OCI-M2 (cell line): ENCODE measurements around the gene KANSL1.
"Not testable (repeated sequence)": the region's sequence is repeated elsewhere in the genome, so short reads cannot be mapped to it uniquely, and the experiment has no call there.

Experiments
- DNase-seq: peaks from one replicate; lab custom pipeline; 2025; ENCODE audit not compliant: unreplicated experiment; lab: John Stamatoyannopoulos, UW

The KANSL1 gene

GRCh38 chr17:46117850-46118696 lies 75.2 kb downstream of the KANSL1 start:
- no peak for DNase-seq

GRCh38 chr17:46117117-46117516 lies 76.1 kb downstream of the KANSL1 start:
- no peak for DNase-seq

GRCh38 chr17:46115699-46116098 lies 77.5 kb downstream of the KANSL1 start:
- no peak for DNase-seq

GRCh38 chr17:46111236-46111635 lies 82.0 kb downstream of the KANSL1 start:
- not testable (repeated sequence) for DNase-seq

GRCh38 chr17:46110219-46110618 lies 83.0 kb downstream of the KANSL1 start:
- DNase-seq: no peak

GRCh38 chr17:46109603-46110189 lies 83.5 kb downstream of the KANSL1 start:
- no peak for DNase-seq

GRCh38 chr17:46108550-46109110 lies 84.6 kb downstream of the KANSL1 start:
- DNase-seq: no peak

- DNase-seq: no peak
Measured at GRCh38 chr17:46108120-46108519, 85.1 kb downstream of the KANSL1 start.

GRCh38 chr17:46106966-46107644 lies 86.1 kb downstream of the KANSL1 start:
- DNase-seq: no peak

GRCh38 chr17:46102806-46103205 lies 90.4 kb downstream of the KANSL1 start:
- not testable (repeated sequence) for DNase-seq

- DNase-seq: not testable (repeated sequence)
Measured at GRCh38 chr17:46101785-46102617, 91.2 kb downstream of the KANSL1 start.

- DNase-seq: no peak
Measured at GRCh38 chr17:46100590-46100989, 92.6 kb downstream of the KANSL1 start.

GRCh38 chr17:46099865-46100264 lies 93.4 kb downstream of the KANSL1 start:
- DNase-seq: no peak

GRCh38 chr17:46097497-46097896 lies 95.7 kb downstream of the KANSL1 start:
- DNase-seq: no peak

- DNase-seq: no peak
Measured at GRCh38 chr17:46092991-46093390, 100.2 kb downstream of the KANSL1 start.

- no peak for DNase-seq
Measured at GRCh38 chr17:46090871-46091270, 102.4 kb downstream of the KANSL1 start.

- DNase-seq: no peak
Measured at GRCh38 chr17:46089389-46089965, 103.8 kb downstream of the KANSL1 start.

- DNase-seq: no peak
Measured at GRCh38 chr17:46088595-46088994, 104.6 kb downstream of the KANSL1 start.

- not testable (repeated sequence) for DNase-seq
Measured at GRCh38 chr17:46087871-46088270, 105.4 kb downstream of the KANSL1 start.

- no peak for DNase-seq
Measured at GRCh38 chr17:46086821-46087220, 106.4 kb downstream of the KANSL1 start.
